MM.1S (cell line): ENCODE results near the gene ZNF101.

Source experiments
- DNase-seq: peaks from one replicate; pipeline ENCODE4 v3.0.0-alpha.2; 2015
- H2AFZ ChIP-seq: fragments of 300-600 bp; sonication (generic); 2 replicates; pipeline ENCODE4 v1.6.0; 2016; ENCODE audit warnings: antibody characterized with exemption, low read length
- H3F3A ChIP-seq: fragments of 300-600 bp; sonication (generic); 2 replicates; pipeline ENCODE4 v1.6.1; 2016; ENCODE audit warnings: mild to moderate bottlenecking, antibody characterized with exemption, low read length, moderate library complexity, mixed read lengths; ENCODE audit not compliant: insufficient read depth
- H3K27ac ChIP-seq: fragments of 300-600 bp; sonication (generic); 2 replicates; pipeline ENCODE4 v1.5.1; 2016; ENCODE audit warnings: mild to moderate bottlenecking, low read length
- H3K27me3 ChIP-seq: fragments of 300-600 bp; sonication (generic); replicated peaks from 2 replicates; pipeline ENCODE4 v1.6.0; 2016; ENCODE audit warnings: low read length; ENCODE audit not compliant: insufficient read depth
- H3K36me3 ChIP-seq: fragments of 300-600 bp; sonication (generic); replicated peaks from 2 replicates; pipeline ENCODE4 v1.6.1; 2016; ENCODE audit warnings: mild to moderate bottlenecking, low read length, mixed read lengths; ENCODE audit not compliant: insufficient read depth
- H3K4me1 ChIP-seq: fragments of 300-600 bp; sonication (generic); 2 replicates; pipeline ENCODE4 v1.6.1; 2016; ENCODE audit warnings: low read length, mixed read lengths
- H3K4me2 ChIP-seq: fragments of 300-600 bp; sonication (generic); 2 replicates; pipeline ENCODE4 v1.6.0; 2016; ENCODE audit warnings: low read depth, low read length
- H3K4me3 ChIP-seq: fragments of 300-600 bp; sonication (generic); 2 replicates; pipeline ENCODE4 v1.5.1; 2016; ENCODE audit warnings: low read length, mixed read lengths
- H3K79me2 ChIP-seq: fragments of 300-600 bp; sonication (generic); 2 replicates; pipeline ENCODE4 v1.6.1; 2016; ENCODE audit warnings: mixed run types, low read length, mixed read lengths
- H3K9ac ChIP-seq: fragments of 300-600 bp; sonication (generic); 2 replicates; pipeline ENCODE4 v1.6.1; 2016; ENCODE audit warnings: low read length, mixed read lengths
- H3K9me2 ChIP-seq: fragments of 300-600 bp; sonication (generic); replicated peaks from 2 replicates; pipeline ENCODE4 v1.6.1; 2016; ENCODE audit warnings: mild to moderate bottlenecking, low read length, mixed read lengths; ENCODE audit not compliant: insufficient read depth
- H3K9me3 ChIP-seq: fragments of 300-600 bp; sonication (generic); replicated peaks from 2 replicates; pipeline ENCODE4 v1.6.1; 2016; ENCODE audit warnings: mild to moderate bottlenecking, low read length, mixed read lengths; ENCODE audit not compliant: insufficient read depth
- H4K20me1 ChIP-seq: fragments of 300-600 bp; sonication (generic); 2 replicates; pipeline ENCODE4 v1.6.1; 2016; ENCODE audit warnings: mild to moderate bottlenecking, low read length, moderate library complexity, mixed read lengths; ENCODE audit not compliant: insufficient read depth
- EZH2 ChIP-seq: fragments of 300-600 bp; sonication (generic); optimal IDR thresholded peaks from 2 replicates; pipeline ENCODE3; 2017; ENCODE audit warnings: low read depth, mild to moderate bottlenecking, antibody characterized with exemption, low read length, mixed read lengths
- EZH2phosphoT487 ChIP-seq: fragments of 300-600 bp; sonication (generic); IDR thresholded peaks from 2 replicates; pipeline ENCODE4 v1.6.1; 2018; ENCODE audit warnings: antibody characterized with exemption, low read length
- TF ChIP-seq, protein P1 (sequence below): fragments of 300-600 bp; sonication (generic); IDR thresholded peaks from 2 replicates; pipeline ENCODE4 v1.5.1; 2016; ENCODE audit warnings: antibody characterized with exemption, low read length, mixed read lengths

ZNF101 gene

GRCh38 chr19:19670070-19670551, 1.5 kb downstream of the ZNF101 start:
- no peaks in the 10 kb centered on the region for H4K20me1 ChIP-seq
- H3K9ac ChIP-seq: no peak overlapping the region
- no peaks in the 10 kb centered on the region for H3K27me3 ChIP-seq
- H3K9me2 ChIP-seq: no peaks in the 10 kb centered on the region
- H3F3A ChIP-seq: peaks cover 13% of the 10 kb centered on the region
- no peaks in the 10 kb centered on the region for H3K36me3 ChIP-seq
- H2AFZ ChIP-seq: no peak overlapping the region
- H3K9me3 ChIP-seq: no peaks in the 10 kb centered on the region
- peaks cover 36% of the 10 kb centered on the region for H3K79me2 ChIP-seq
- no peak overlapping the region for H3K27ac ChIP-seq
- no peak for DNase-seq
- H3K4me3 ChIP-seq: no peak overlapping the region
- no peak for TF ChIP-seq EZH2
- TF ChIP-seq, protein P1, sequence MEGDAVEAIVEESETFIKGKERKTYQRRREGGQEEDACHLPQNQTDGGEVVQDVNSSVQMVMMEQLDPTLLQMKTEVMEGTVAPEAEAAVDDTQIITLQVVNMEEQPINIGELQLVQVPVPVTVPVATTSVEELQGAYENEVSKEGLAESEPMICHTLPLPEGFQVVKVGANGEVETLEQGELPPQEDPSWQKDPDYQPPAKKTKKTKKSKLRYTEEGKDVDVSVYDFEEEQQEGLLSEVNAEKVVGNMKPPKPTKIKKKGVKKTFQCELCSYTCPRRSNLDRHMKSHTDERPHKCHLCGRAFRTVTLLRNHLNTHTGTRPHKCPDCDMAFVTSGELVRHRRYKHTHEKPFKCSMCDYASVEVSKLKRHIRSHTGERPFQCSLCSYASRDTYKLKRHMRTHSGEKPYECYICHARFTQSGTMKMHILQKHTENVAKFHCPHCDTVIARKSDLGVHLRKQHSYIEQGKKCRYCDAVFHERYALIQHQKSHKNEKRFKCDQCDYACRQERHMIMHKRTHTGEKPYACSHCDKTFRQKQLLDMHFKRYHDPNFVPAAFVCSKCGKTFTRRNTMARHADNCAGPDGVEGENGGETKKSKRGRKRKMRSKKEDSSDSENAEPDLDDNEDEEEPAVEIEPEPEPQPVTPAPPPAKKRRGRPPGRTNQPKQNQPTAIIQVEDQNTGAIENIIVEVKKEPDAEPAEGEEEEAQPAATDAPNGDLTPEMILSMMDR: no peak
- TF ChIP-seq EZH2phosphoT487: no peak
- H3K4me2 ChIP-seq: no peak overlapping the region
- H3K4me1 ChIP-seq: peaks cover 3% of the 10 kb centered on the region; the same call in 1 of the 2 replicates

- no peak overlapping the region for H3K4me3 ChIP-seq
- TF ChIP-seq EZH2: no peak
- H3K9me3 ChIP-seq: no peaks in the 10 kb centered on the region
- H3K36me3 ChIP-seq: peaks cover 15% of the 10 kb centered on the region
- H3K79me2 ChIP-seq: peaks cover 42% of the 10 kb centered on the region
- no peaks in the 10 kb centered on the region for H4K20me1 ChIP-seq
- H3K4me2 ChIP-seq: no peak overlapping the region
- DNase-seq: no peak
- H3F3A ChIP-seq: peaks cover 8% of the 10 kb centered on the region
- no peak overlapping the region for H3K27ac ChIP-seq
- no peak overlapping the region for H3K9ac ChIP-seq
- H3K27me3 ChIP-seq: no peaks in the 10 kb centered on the region
- H2AFZ ChIP-seq: no peak overlapping the region
- no peaks in the 10 kb centered on the region for H3K9me2 ChIP-seq
- H3K4me1 ChIP-seq: no peaks in the 10 kb centered on the region
These were observed 4.2 kb downstream of the ZNF101 start for GRCh38 chr19:19672816-19673215.

- H2AFZ ChIP-seq: no peak overlapping the region
- no peak overlapping the region for H3K4me2 ChIP-seq
- no peaks in the 10 kb centered on the region for H3K4me1 ChIP-seq
- no peak for DNase-seq
- no peaks in the 10 kb centered on the region for H3K9me3 ChIP-seq
- H3K9me2 ChIP-seq: no peaks in the 10 kb centered on the region
- H3F3A ChIP-seq: no peaks in the 10 kb centered on the region
- no peak overlapping the region for H3K9ac ChIP-seq
- H3K27ac ChIP-seq: no peak overlapping the region
- peaks cover 35% of the 10 kb centered on the region for H3K79me2 ChIP-seq
- no peak overlapping the region for H3K4me3 ChIP-seq
- TF ChIP-seq EZH2phosphoT487 (no peak), EZH2 (no peak)
- TF ChIP-seq, protein P1: no peak
- H4K20me1 ChIP-seq: no peaks in the 10 kb centered on the region
- H3K36me3 ChIP-seq: peaks cover 29% of the 10 kb centered on the region
- H3K27me3 ChIP-seq: no peaks in the 10 kb centered on the region
These were observed 5.7 kb downstream of the ZNF101 start for GRCh38 chr19:19674315-19674714.

DNA sequence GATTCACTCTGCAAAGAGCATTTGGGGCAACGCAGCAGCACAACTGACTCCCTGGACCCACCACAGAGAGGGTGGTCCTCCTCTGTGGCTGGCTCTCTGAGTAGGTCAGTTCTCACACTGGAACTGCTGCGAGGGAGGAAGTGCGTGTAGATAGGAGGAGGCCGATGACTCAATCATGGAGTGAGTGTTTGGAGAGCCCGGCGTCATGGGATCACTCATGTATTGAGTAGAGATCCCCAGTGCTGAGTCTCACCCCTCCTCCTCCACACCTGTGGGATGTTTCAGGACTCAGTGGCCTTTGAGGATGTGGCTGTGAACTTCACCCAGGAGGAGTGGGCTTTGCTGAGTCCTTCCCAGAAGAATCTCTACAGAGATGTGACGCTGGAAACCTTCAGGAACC, 8.9 kb downstream of the ZNF101 start:
- H4K20me1 ChIP-seq: no peaks in the 10 kb centered on the region
- H3K4me1 ChIP-seq: no peaks in the 10 kb centered on the region
- H3K79me2 ChIP-seq: peaks cover 16% of the 10 kb centered on the region
- 0 out of 2 replicates have a peak, but pooled peaks cover 3% of the 10 kb centered on the region for H3K9me3 ChIP-seq
- H3K36me3 ChIP-seq: peaks cover 36% of the 10 kb centered on the region
- no peak overlapping the region for H3K4me3 ChIP-seq
- no peak for TF ChIP-seq EZH2
- no peak for TF ChIP-seq EZH2phosphoT487
- TF ChIP-seq, protein P1: no peak
- H3K9ac ChIP-seq: no peak overlapping the region
- no peak overlapping the region for H2AFZ ChIP-seq
- H3K4me2 ChIP-seq: no peak overlapping the region
- no peaks in the 10 kb centered on the region for H3F3A ChIP-seq
- no peaks in the 10 kb centered on the region for H3K9me2 ChIP-seq
- no peak for DNase-seq
- H3K27ac ChIP-seq: no peak overlapping the region
- H3K27me3 ChIP-seq: no peaks in the 10 kb centered on the region
